Mesothelial cell of epicardium (in vitro differentiated cells): ENCODE data around the gene ECM2. TPM values are rescaled to one million over a fixed set of nuclear protein-coding genes. Genes with fewer than 3 reads are reported as not detected.
A peak's percentile ranks its signal among the peaks of the same experiment; 100 is the strongest.

Experiments used
- DNase-seq, 2 experiments: peaks; one replicate each; pipeline ENCODE4 v3.0.0; 2021; ENCODE audit warnings: low spot score in 2 of 2; ENCODE audit not compliant: unreplicated experiment in 2 of 2
- H3K27ac Mint-ChIP-seq: 2 replicates; pipeline ENCODE4 v1.8.0; 2021; ENCODE audit warnings: mixed read lengths
- H3K27me3 Mint-ChIP-seq: 2 replicates; pipeline ENCODE4 v1.8.0; 2021; ENCODE audit warnings: low read depth, mixed read lengths
- H3K36me3 Mint-ChIP-seq: 2 replicates; pipeline ENCODE4 v1.8.0; 2021; ENCODE audit warnings: mixed read lengths
- H3K4me1 Mint-ChIP-seq: 2 replicates; pipeline ENCODE4 v1.8.0; 2021; ENCODE audit warnings: mixed read lengths
- H3K4me3 Mint-ChIP-seq: 2 replicates; pipeline ENCODE4 v1.8.0; 2021; ENCODE audit warnings: mild to moderate bottlenecking, moderate library complexity, mixed read lengths
- H3K9me3 Mint-ChIP-seq: 2 replicates; pipeline ENCODE4 v1.8.0; 2021; ENCODE audit warnings: mixed read lengths
- CTCF ChIP-seq: fragments of 200-600 bp; sonication (generic); IDR thresholded peaks from one replicate; pipeline ENCODE4 v1.5.0; 2021; ENCODE audit warnings: antibody characterized with exemption; ENCODE audit not compliant: unreplicated experiment
- total RNA-seq: library from RNA; stranded (reverse); gene quantifications from 3 replicates; pipeline ENCODE4 v1.2.1, GENCODE V29; 2021

The ECM2 gene
- total RNA-seq, 1 donor from 2014 or later, result not detected

GRCh38 chr9:92517046-92517445 lies 18.7 kb downstream of the ECM2 start:
- peaks cover 3% of the 10 kb centered on the region for H3K9me3 Mint-ChIP-seq
- H3K27me3 Mint-ChIP-seq, result peaks cover 2% of the 10 kb centered on the region
- TF ChIP-seq CTCF, result no peak
- H3K36me3 Mint-ChIP-seq, result no peaks in the 10 kb centered on the region
- H3K27ac Mint-ChIP-seq, result peak overlapping the region; percentile 35
- H3K4me1 Mint-ChIP-seq, result peaks cover 6% of the 10 kb centered on the region
- DNase-seq, result no peak
- no peak overlapping the region for H3K4me3 Mint-ChIP-seq

- DNase-seq, result no peak
- Mint-ChIP-seq H3K36me3 (no peaks in the 10 kb centered on the region), H3K27me3 (peaks cover 2% of the 10 kb centered on the region), H3K9me3 (peaks cover 4% of the 10 kb centered on the region), H3K4me3 (no peak overlapping the region), H3K4me1 (peaks cover 6% of the 10 kb centered on the region), H3K27ac (no peak overlapping the region)
- TF ChIP-seq CTCF, result no peak
Observed at GRCh38 chr9:92516521-92516920, 19.3 kb downstream of the ECM2 start.

- Mint-ChIP-seq H3K27ac (no peak overlapping the region), H3K4me3 (no peak overlapping the region), H3K9me3 (peaks cover 4% of the 10 kb centered on the region), H3K4me1 (peaks cover 8% of the 10 kb centered on the region), H3K27me3 (peaks cover 2% of the 10 kb centered on the region), H3K36me3 (no peaks in the 10 kb centered on the region)
- no peak for DNase-seq
- no peak for TF ChIP-seq CTCF
Observed at GRCh38 chr9:92514635-92515034, 21.2 kb downstream of the ECM2 start.

GRCh38 chr9:92513349-92513748 lies 22.4 kb downstream of the ECM2 start:
- Mint-ChIP-seq H3K9me3 (peaks cover 3% of the 10 kb centered on the region), H3K27me3 (no peaks in the 10 kb centered on the region), H3K4me1 (peaks cover 8% of the 10 kb centered on the region), H3K27ac (no peak overlapping the region), H3K4me3 (no peak overlapping the region), H3K36me3 (no peaks in the 10 kb centered on the region)
- no peak for TF ChIP-seq CTCF
- no peak for DNase-seq

GRCh38 chr9:92512622-92513021 lies 23.2 kb downstream of the ECM2 start:
- H3K27ac Mint-ChIP-seq, result no peak overlapping the region
- no peak overlapping the region for H3K4me3 Mint-ChIP-seq
- peaks cover 3% of the 10 kb centered on the region for H3K9me3 Mint-ChIP-seq
- no peak for DNase-seq
- H3K36me3 Mint-ChIP-seq, result no peaks in the 10 kb centered on the region
- H3K4me1 Mint-ChIP-seq, result peaks cover 12% of the 10 kb centered on the region
- TF ChIP-seq CTCF, result no peak
- peaks cover 2% of the 10 kb centered on the region for H3K27me3 Mint-ChIP-seq

- Mint-ChIP-seq H3K27me3 (peaks cover 2% of the 10 kb centered on the region), H3K9me3 (peaks cover 3% of the 10 kb centered on the region), H3K36me3 (no peaks in the 10 kb centered on the region), H3K4me3 (no peak overlapping the region), H3K27ac (no peak overlapping the region), H3K4me1 (peaks cover 21% of the 10 kb centered on the region)
- no peak for TF ChIP-seq CTCF
- no peak for DNase-seq
Observed at GRCh38 chr9:92510747-92511146, 25.0 kb downstream of the ECM2 start.
